BE2C (cell line): Measurements from ENCODE around the gene MSANTD2.

ENCODE experiments used
- DNase-seq: peaks from one replicate; pipeline ENCODE4 v3.0.0-alpha.2; 2020
- H3K27me3 ChIP-seq: fragments of 250-450 bp; sonication (Bioruptor Pico); 2 replicates; pipeline ENCODE4 v1.5.1; 2020; ENCODE audit warnings: mild to moderate bottlenecking
- H3K36me3 ChIP-seq: fragments of 250-450 bp; sonication (Bioruptor Pico); 2 replicates; pipeline ENCODE4 v1.5.1; 2020; ENCODE audit warnings: mild to moderate bottlenecking
- H3K4me1 ChIP-seq: fragments of 250-450 bp; sonication (Bioruptor Pico); 2 replicates; pipeline ENCODE4 v1.5.1; 2020
- H3K4me3 ChIP-seq: 2 replicates; pipeline ENCODE4 v1.5.1; 2011; ENCODE audit warnings: low read depth, low read length
- H3K9me3 ChIP-seq: fragments of 250-450 bp; sonication (Bioruptor Pico); 2 replicates; pipeline ENCODE4 v1.5.1; 2020
- CTCF ChIP-seq: IDR thresholded peaks from 2 replicates; pipeline ENCODE4 v1.5.1; 2012; ENCODE audit warnings: mild to moderate bottlenecking, low read depth, low read length

Gene MSANTD2

DNA sequence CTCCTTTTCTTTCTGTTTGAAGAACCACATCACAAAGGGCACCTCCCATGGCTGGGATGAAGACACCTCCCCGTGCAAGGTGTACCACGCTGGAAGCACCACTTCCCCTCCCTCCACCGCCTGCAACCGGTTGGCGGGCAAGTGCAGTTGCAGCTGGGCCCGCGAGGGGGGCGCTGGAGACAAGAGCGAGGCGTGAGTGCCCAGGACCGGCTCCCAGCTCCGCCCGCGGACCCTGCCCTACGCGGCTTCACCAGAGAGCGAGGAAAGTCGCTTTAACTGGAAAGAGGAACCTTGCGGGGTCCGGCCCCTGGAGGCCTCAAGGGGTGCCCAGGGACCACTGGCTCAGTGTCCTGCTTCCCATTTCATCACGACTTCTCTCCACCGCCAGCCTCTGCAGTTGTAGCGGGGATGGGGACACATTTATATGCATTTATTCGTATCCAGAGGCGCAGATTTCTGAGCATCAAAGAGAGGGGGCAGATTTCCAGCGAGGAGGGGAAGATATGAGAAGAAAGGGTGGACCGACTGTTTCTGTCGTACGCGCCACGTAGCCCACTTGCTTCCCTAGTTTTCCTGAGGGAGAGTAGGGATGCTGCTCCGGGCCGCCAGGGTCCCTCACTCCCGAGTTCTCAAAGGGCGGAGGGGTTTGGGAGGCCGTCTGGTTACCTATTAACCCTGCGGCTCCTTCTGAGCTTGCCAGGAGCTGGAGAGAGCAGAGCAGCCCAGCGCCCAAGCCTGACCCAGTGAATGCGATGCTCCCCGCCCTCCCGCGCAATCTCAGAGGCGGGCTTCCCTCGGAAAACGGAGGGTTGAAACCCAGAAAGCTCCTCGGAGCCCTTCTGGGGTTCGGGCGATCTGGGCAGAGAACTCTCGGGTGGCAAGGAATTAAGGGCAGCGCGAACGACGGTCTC is 41.6 kb downstream of the MSANTD2 start:
- H3K27me3 ChIP-seq, result peaks cover 71% of the 10 kb centered on the region
- no peak overlapping the region for H3K4me3 ChIP-seq
- H3K36me3 ChIP-seq, result no peaks in the 10 kb centered on the region
- no peaks in the 10 kb centered on the region for H3K4me1 ChIP-seq
- DNase-seq, result peak; percentile 84
- H3K9me3 ChIP-seq, result no peaks in the 10 kb centered on the region
- peak; percentile 65 for TF ChIP-seq CTCF

DNA sequence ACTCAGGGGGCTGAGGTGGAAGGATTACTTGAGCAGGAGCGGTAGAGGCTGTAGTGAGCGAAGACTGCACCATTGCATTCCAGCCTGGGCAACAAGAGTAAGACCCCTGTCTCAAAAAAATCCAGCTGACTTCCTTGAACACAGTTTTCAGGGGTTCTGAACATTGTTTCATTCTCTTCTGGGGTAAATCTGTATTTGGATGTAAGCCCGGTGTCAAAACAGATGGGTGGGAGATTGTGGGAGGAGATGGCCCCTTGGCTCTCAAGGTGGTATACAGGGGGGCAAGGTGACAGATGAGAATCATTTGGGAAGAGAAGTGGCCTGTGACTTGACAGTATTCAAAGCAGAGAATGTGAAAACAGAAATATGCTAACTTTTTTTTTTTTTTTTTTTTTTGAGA is 42.9 kb downstream of the MSANTD2 start:
- H3K4me1 ChIP-seq, result no peaks in the 10 kb centered on the region
- H3K27me3 ChIP-seq, result peaks cover 73% of the 10 kb centered on the region
- no peaks in the 10 kb centered on the region for H3K36me3 ChIP-seq
- no peak for DNase-seq
- no peaks in the 10 kb centered on the region for H3K9me3 ChIP-seq
- H3K4me3 ChIP-seq, result no peak overlapping the region
- TF ChIP-seq CTCF, result no peak

- Histone ChIP-seq H3K36me3 (no peaks in the 10 kb centered on the region), H3K9me3 (no peaks in the 10 kb centered on the region), H3K4me1 (no peaks in the 10 kb centered on the region), H3K4me3 (no peak overlapping the region), H3K27me3 (peaks cover 71% of the 10 kb centered on the region)
- TF ChIP-seq CTCF, result no peak
- no peak for DNase-seq
Observed at GRCh38 chr11:124756753-124757227, 43.4 kb downstream of the MSANTD2 start.

- no peak for DNase-seq
- no peaks in the 10 kb centered on the region for H3K4me1 ChIP-seq
- no peak for TF ChIP-seq CTCF
- no peak overlapping the region for H3K4me3 ChIP-seq
- no peaks in the 10 kb centered on the region for H3K9me3 ChIP-seq
- peaks cover 71% of the 10 kb centered on the region for H3K27me3 ChIP-seq
- no peaks in the 10 kb centered on the region for H3K36me3 ChIP-seq
Observed at GRCh38 chr11:124756033-124756752, 44.0 kb downstream of the MSANTD2 start.

GRCh38 chr11:124754710-124755109 is 45.5 kb downstream of the MSANTD2 start:
- no peak for TF ChIP-seq CTCF
- Histone ChIP-seq H3K9me3 (no peaks in the 10 kb centered on the region), H3K27me3 (peaks cover 70% of the 10 kb centered on the region), H3K4me3 (no peak overlapping the region), H3K36me3 (no peaks in the 10 kb centered on the region), H3K4me1 (no peaks in the 10 kb centered on the region)
- DNase-seq, result no peak
